ENCODE results near the gene AR. TPM values are rescaled to one million over a fixed set of nuclear protein-coding genes. Genes with fewer than 3 reads are reported as not detected.

Gene AR
- 4.5 and 5.4 TPM in 2 replicates for total RNA-seq
- 0.99 and 1.3 TPM in 2 replicates for polyA plus RNA-seq

- H3K4me3 ChIP-seq = peak within 1 kb of the TSS; percentile 52
- no peaks in the 10 kb centered on the region for H3K79me2 ChIP-seq
- no peaks in the 10 kb centered on the region for H3K9me2 ChIP-seq (replicated peaks; ENCODE audit: insufficient read depth)
- no peak within 1 kb of the TSS for H2AFZ ChIP-seq
- peaks cover 7% of the 10 kb centered on the region for H3K9me3 ChIP-seq (ENCODE audit: low read depth)
- no peak for TF ChIP-seq EZH2phosphoT487 (IDR thresholded peaks at IDR 0.05; ENCODE audit: low read depth, severe bottlenecking, unreplicated experiment)
- TF ChIP-seq CTCF (IDR thresholded peaks at IDR 0.05; ENCODE audit: poor library complexity) = no peak
- no peak for TF ChIP-seq EZH2 (IDR thresholded peaks at IDR 0.05; ENCODE audit: borderline replicate concordance)
- peaks cover 7% of the 10 kb centered on the region for H3K27me3 ChIP-seq
- no peaks in the 10 kb centered on the region for H3K4me1 ChIP-seq (ENCODE audit: insufficient read depth)
- H3K4me2 ChIP-seq = peak within 1 kb of the TSS; percentile 82
- no peaks in the 10 kb centered on the region for H3K36me3 ChIP-seq (replicated peaks; ENCODE audit: insufficient read depth, low read depth)
- H4K20me1 ChIP-seq (ENCODE audit: insufficient read depth, poor library complexity, severe bottlenecking) = no peaks in the 10 kb centered on the region
- no peak within 1 kb of the TSS for H3K27ac ChIP-seq
- 51% methylated on average over 15 of the region's 30 CpGs for WGBS (ENCODE audit: low lambda C conversion rate, missing lambda C conversion rate)
- peak; percentile 61 for DNase-seq (ENCODE audit: low spot score)
These were observed at the start of gene AR for GRCh38 chrX:67543818-67544217. AR (plus strand) TSS chrX:67544021; CDS start chrX:67545147, 1,126 bp downstream.

DNA sequence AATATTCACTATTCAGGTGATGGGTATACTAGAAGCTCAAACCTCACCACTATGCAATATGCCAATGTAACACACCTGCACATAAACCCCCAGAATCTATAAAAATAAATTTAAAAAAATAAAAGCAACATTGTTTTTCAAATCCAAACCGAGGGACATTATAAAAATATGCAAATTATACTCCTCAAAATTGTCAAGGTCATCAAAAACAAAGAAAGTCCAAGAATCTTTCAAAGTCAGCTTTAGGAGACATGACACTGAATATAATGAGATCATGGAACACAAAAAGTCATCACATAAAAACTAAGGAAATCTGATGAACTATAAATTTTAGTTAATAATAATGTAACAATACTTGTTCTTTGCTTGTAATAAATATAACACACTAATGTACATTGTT, 43.2 kb upstream of the AR start:
- H3K4me2 ChIP-seq = no peak overlapping the region
- no peak overlapping the region for H2AFZ ChIP-seq
- H3K27me3 ChIP-seq = no peaks in the 10 kb centered on the region
- WGBS (ENCODE audit: low lambda C conversion rate, missing lambda C conversion rate) = 28% methylated on average over 1 of the region's 1 CpG
- H3K9me3 ChIP-seq (ENCODE audit: low read depth) = no peaks in the 10 kb centered on the region
- no peaks in the 10 kb centered on the region for H4K20me1 ChIP-seq (ENCODE audit: insufficient read depth, poor library complexity, severe bottlenecking)
- H3K4me1 ChIP-seq (ENCODE audit: insufficient read depth) = no peaks in the 10 kb centered on the region
- DNase-seq (ENCODE audit: low spot score) = no peak
- H3K36me3 ChIP-seq (replicated peaks; ENCODE audit: insufficient read depth, low read depth) = no peaks in the 10 kb centered on the region
- no peaks in the 10 kb centered on the region for H3K9me2 ChIP-seq (replicated peaks; ENCODE audit: insufficient read depth)
- H3K4me3 ChIP-seq = no peak overlapping the region
- no peaks in the 10 kb centered on the region for H3K79me2 ChIP-seq
- H3K27ac ChIP-seq = no peak overlapping the region
- TF ChIP-seq EZH2 (IDR thresholded peaks at IDR 0.05; ENCODE audit: borderline replicate concordance) (no peak), CTCF (IDR thresholded peaks at IDR 0.05; ENCODE audit: poor library complexity) (no peak), EZH2phosphoT487 (IDR thresholded peaks at IDR 0.05; ENCODE audit: low read depth, severe bottlenecking, unreplicated experiment) (no peak)

- no peaks in the 10 kb centered on the region for H3K9me3 ChIP-seq (ENCODE audit: low read depth)
- no peaks in the 10 kb centered on the region for H3K27me3 ChIP-seq
- H3K9me2 ChIP-seq (replicated peaks; ENCODE audit: insufficient read depth) = no peaks in the 10 kb centered on the region
- H3K36me3 ChIP-seq (replicated peaks; ENCODE audit: insufficient read depth, low read depth) = no peaks in the 10 kb centered on the region
- H3K79me2 ChIP-seq = no peaks in the 10 kb centered on the region
- H4K20me1 ChIP-seq (ENCODE audit: insufficient read depth, poor library complexity, severe bottlenecking) = no peaks in the 10 kb centered on the region
- no peak overlapping the region for H3K4me3 ChIP-seq
- no peak overlapping the region for H3K4me2 ChIP-seq
- no peak for DNase-seq (ENCODE audit: low spot score)
- no peak overlapping the region for H3K27ac ChIP-seq
- no peak overlapping the region for H2AFZ ChIP-seq
- no peaks in the 10 kb centered on the region for H3K4me1 ChIP-seq (ENCODE audit: insufficient read depth)
- no peak for TF ChIP-seq EZH2phosphoT487 (IDR thresholded peaks at IDR 0.05; ENCODE audit: low read depth, severe bottlenecking, unreplicated experiment)
These were observed 40.8 kb upstream of the AR start for GRCh38 chrX:67503004-67503403.

DNA sequence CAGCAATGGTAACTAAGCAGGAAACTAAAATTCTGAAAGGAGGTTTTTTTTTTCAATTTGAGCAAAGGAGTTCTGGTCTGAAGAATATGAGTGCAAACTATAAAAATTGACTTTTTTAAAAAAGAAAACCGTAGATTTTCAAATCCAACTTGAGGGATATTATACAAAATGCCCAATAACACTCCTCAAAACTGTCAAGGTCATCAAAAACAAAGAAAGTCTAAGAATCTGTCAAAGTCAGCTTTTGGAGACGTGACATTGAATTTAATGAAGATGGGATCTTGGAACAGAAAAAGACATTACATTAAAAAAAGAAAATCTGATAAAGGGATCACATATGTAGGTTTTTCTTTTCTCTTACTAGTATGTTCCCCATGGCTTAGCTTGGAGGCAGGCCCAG, 40.4 kb upstream of the AR start:
- H4K20me1 ChIP-seq (ENCODE audit: insufficient read depth, poor library complexity, severe bottlenecking) = no peaks in the 10 kb centered on the region
- H2AFZ ChIP-seq = no peak overlapping the region
- no peaks in the 10 kb centered on the region for H3K9me2 ChIP-seq (replicated peaks; ENCODE audit: insufficient read depth)
- H3K4me3 ChIP-seq = no peak overlapping the region
- H3K79me2 ChIP-seq = no peaks in the 10 kb centered on the region
- no peak overlapping the region for H3K27ac ChIP-seq
- TF ChIP-seq EZH2 (IDR thresholded peaks at IDR 0.05; ENCODE audit: borderline replicate concordance) (no peak), EZH2phosphoT487 (IDR thresholded peaks at IDR 0.05; ENCODE audit: low read depth, severe bottlenecking, unreplicated experiment) (no peak), CTCF (IDR thresholded peaks at IDR 0.05; ENCODE audit: poor library complexity) (no peak)
- no peak overlapping the region for H3K4me2 ChIP-seq
- H3K36me3 ChIP-seq (replicated peaks; ENCODE audit: insufficient read depth, low read depth) = no peaks in the 10 kb centered on the region
- H3K4me1 ChIP-seq (ENCODE audit: insufficient read depth) = no peaks in the 10 kb centered on the region
- DNase-seq (ENCODE audit: low spot score) = no peak
- no peaks in the 10 kb centered on the region for H3K27me3 ChIP-seq
- no peaks in the 10 kb centered on the region for H3K9me3 ChIP-seq (ENCODE audit: low read depth)
- 36% methylated on average over 2 of the region's 2 CpGs for WGBS (ENCODE audit: low lambda C conversion rate, missing lambda C conversion rate)

Data from hepatocyte (in vitro differentiated cells).